Measurements from ENCODE around the gene NUDCD3. TPM values are rescaled to one million over a fixed set of nuclear protein-coding genes. Genes with fewer than 3 reads are reported as not detected.

Gene NUDCD3
- total RNA-seq, 1 experiment from 2014 or later: 82.3 TPM

DNA sequence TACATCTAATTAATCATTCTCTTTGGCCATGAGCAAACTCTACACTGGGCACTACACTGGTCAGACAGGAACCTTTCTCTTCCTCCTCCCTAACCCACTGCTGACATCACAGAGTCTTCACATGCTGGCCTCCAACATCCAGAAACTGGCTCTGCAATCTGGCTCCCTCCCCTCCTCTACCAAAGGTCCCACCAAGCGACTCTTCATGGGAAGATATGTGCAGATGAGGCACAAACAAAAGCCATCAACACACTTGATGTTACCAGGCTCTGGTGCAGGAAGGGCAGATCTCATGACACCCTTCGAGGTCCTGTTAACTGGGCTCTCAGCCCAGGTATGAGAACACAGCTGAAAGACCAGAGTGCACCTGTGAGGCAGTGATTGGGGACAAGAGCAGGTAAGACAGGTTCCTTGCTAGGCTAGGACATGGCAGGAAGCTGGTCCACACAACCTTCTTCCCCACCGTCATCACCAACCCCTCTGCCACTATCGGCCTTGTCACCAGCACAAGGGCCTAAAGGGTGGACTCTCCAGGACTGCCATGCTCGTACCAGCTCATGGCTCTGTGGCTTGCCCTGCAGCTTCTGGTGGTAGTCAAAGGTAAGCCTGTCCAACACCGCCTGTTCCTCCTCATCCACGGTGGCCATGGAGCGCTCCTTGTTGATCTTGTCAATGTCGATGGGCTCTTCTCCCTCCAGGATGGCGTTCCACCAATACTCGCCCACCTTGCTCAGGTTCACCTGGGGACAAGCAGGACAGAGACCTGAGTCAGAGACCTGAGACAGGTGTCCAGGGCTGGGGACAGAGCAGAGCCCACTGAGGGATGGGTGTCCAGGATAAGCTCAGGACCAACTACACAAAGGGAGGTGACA, 98.5 kb downstream of the NUDCD3 start:
- CTCF ChIA-PET: no interaction called here
- Histone ChIP-seq H3K4me3 (ENCODE audit: low read length) (no peak overlapping the region), H2AFZ (ENCODE audit: low read length) (no peak overlapping the region), H3K36me3 (ENCODE audit: low read depth, low read length) (peaks cover 15% of the 10 kb centered on the region; the same call in 1 of the 2 replicates), H3K9me2 (replicated peaks; ENCODE audit: low read length) (no peaks in the 10 kb centered on the region), H3K4me1 (ENCODE audit: insufficient read depth, low read length) (no peaks in the 10 kb centered on the region), H3K79me2 (ENCODE audit: low read length) (no peaks in the 10 kb centered on the region), H3F3A (ENCODE audit: low read length, unreplicated experiment) (no peaks in the 10 kb centered on the region), H3K27ac (ENCODE audit: low read length) (no peak overlapping the region), H3K9ac (ENCODE audit: low read length) (no peak overlapping the region), H3K27me3 (ENCODE audit: low read length) (no peaks in the 10 kb centered on the region), H4K20me1 (ENCODE audit: low read length) (no peaks in the 10 kb centered on the region), H3K9me3 (ENCODE audit: low read length) (no peaks in the 10 kb centered on the region), H3K4me2 (ENCODE audit: low read length) (no peak overlapping the region)
- ATAC-seq: no peak
- TF ChIP-seq, protein P1, sequence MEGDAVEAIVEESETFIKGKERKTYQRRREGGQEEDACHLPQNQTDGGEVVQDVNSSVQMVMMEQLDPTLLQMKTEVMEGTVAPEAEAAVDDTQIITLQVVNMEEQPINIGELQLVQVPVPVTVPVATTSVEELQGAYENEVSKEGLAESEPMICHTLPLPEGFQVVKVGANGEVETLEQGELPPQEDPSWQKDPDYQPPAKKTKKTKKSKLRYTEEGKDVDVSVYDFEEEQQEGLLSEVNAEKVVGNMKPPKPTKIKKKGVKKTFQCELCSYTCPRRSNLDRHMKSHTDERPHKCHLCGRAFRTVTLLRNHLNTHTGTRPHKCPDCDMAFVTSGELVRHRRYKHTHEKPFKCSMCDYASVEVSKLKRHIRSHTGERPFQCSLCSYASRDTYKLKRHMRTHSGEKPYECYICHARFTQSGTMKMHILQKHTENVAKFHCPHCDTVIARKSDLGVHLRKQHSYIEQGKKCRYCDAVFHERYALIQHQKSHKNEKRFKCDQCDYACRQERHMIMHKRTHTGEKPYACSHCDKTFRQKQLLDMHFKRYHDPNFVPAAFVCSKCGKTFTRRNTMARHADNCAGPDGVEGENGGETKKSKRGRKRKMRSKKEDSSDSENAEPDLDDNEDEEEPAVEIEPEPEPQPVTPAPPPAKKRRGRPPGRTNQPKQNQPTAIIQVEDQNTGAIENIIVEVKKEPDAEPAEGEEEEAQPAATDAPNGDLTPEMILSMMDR (conservative IDR thresholded peaks at IDR 0.05; ENCODE audit: low read depth, low read length): no peak
- no peak for TF ChIP-seq EZH2phosphoT487 (IDR thresholded peaks at IDR 0.05; ENCODE audit: borderline replicate concordance, low read length)
- TF ChIP-seq EZH2 (IDR thresholded peaks at IDR 0.05; ENCODE audit: low read length, unreplicated experiment): no peak
- DNase-seq: no peak
- no TSS peak for BruUV-seq (replicated peaks)
- intact Hi-C loops (cut with micrococcal nuclease): no loop called here
- POLR2A ChIA-PET (ENCODE audit: unreplicated experiment): no interaction called here

GRCh38 chr7:44391171-44391570, 99.3 kb downstream of the NUDCD3 start:
- Histone ChIP-seq H3K27ac (ENCODE audit: low read length) (no peak overlapping the region), H3K27me3 (ENCODE audit: low read length) (no peaks in the 10 kb centered on the region), H4K20me1 (ENCODE audit: low read length) (no peaks in the 10 kb centered on the region), H3K4me1 (ENCODE audit: insufficient read depth, low read length) (no peaks in the 10 kb centered on the region), H3K36me3 (ENCODE audit: low read depth, low read length) (peaks cover 14% of the 10 kb centered on the region; the same call in 1 of the 2 replicates), H3K4me3 (ENCODE audit: low read length) (no peak overlapping the region), H3K9me2 (replicated peaks; ENCODE audit: low read length) (no peaks in the 10 kb centered on the region), H3K9ac (ENCODE audit: low read length) (no peak overlapping the region), H3K9me3 (ENCODE audit: low read length) (no peaks in the 10 kb centered on the region), H2AFZ (ENCODE audit: low read length) (no peak overlapping the region), H3K4me2 (ENCODE audit: low read length) (no peak overlapping the region), H3F3A (ENCODE audit: low read length, unreplicated experiment) (no peaks in the 10 kb centered on the region), H3K79me2 (ENCODE audit: low read length) (no peaks in the 10 kb centered on the region)
- BruUV-seq (replicated peaks): no TSS peak
- DNase-seq (no peak), ATAC-seq (no peak)
- CTCF ChIA-PET: no interaction called here
- intact Hi-C loops (cut with micrococcal nuclease): no loop called here
- POLR2A ChIA-PET (ENCODE audit: unreplicated experiment): no interaction called here
- no peak for TF ChIP-seq EZH2 (IDR thresholded peaks at IDR 0.05; ENCODE audit: low read length, unreplicated experiment)
- TF ChIP-seq, protein P1 (conservative IDR thresholded peaks at IDR 0.05; ENCODE audit: low read depth, low read length): no peak
- TF ChIP-seq EZH2phosphoT487 (IDR thresholded peaks at IDR 0.05; ENCODE audit: borderline replicate concordance, low read length): no peak

DNA sequence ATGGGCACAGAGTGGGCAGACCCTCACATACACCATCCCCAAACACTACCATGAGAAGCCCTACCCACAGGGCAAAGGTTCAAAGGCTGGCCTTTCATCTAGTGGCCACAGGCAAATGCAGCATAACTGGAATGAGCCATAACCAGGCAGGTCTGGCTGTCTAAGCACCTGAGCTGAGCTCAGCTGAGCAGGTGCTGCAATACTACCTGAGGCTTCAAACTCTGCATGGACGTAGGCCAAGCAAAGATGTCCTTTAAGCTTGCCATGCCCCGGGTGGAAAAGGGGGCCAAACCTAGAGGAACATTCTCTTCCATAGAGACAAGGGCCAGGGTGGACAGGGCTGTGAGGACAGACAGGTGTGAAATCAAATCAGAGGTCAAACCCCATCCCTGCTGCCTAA, 99.8 kb downstream of the NUDCD3 start:
- Histone ChIP-seq H3K4me1 (ENCODE audit: insufficient read depth, low read length) (no peaks in the 10 kb centered on the region), H3K4me3 (ENCODE audit: low read length) (no peak overlapping the region), H3K27me3 (ENCODE audit: low read length) (no peaks in the 10 kb centered on the region), H3F3A (ENCODE audit: low read length, unreplicated experiment) (no peaks in the 10 kb centered on the region), H3K9me2 (replicated peaks; ENCODE audit: low read length) (no peaks in the 10 kb centered on the region), H2AFZ (ENCODE audit: low read length) (no peak overlapping the region), H3K27ac (ENCODE audit: low read length) (no peak overlapping the region), H3K9me3 (ENCODE audit: low read length) (no peaks in the 10 kb centered on the region), H3K4me2 (ENCODE audit: low read length) (no peak overlapping the region), H3K79me2 (ENCODE audit: low read length) (no peaks in the 10 kb centered on the region), H3K9ac (ENCODE audit: low read length) (no peak overlapping the region), H4K20me1 (ENCODE audit: low read length) (no peaks in the 10 kb centered on the region), H3K36me3 (ENCODE audit: low read depth, low read length) (peaks cover 16% of the 10 kb centered on the region)
- no peak for DNase-seq
- intact Hi-C loops (cut with micrococcal nuclease): no loop called here
- no peak for ATAC-seq
- BruUV-seq (replicated peaks): no TSS peak
- no peak for TF ChIP-seq EZH2phosphoT487 (IDR thresholded peaks at IDR 0.05; ENCODE audit: borderline replicate concordance, low read length)
- TF ChIP-seq EZH2 (IDR thresholded peaks at IDR 0.05; ENCODE audit: low read length, unreplicated experiment): no peak
- TF ChIP-seq, protein P1 (conservative IDR thresholded peaks at IDR 0.05; ENCODE audit: low read depth, low read length): no peak
- ChIA-PET POLR2A (ENCODE audit: unreplicated experiment) (no interaction called here), CTCF (no interaction called here)

Data from PC-3 (cell line).